ENCODE results near the gene RGS7.

DNA sequence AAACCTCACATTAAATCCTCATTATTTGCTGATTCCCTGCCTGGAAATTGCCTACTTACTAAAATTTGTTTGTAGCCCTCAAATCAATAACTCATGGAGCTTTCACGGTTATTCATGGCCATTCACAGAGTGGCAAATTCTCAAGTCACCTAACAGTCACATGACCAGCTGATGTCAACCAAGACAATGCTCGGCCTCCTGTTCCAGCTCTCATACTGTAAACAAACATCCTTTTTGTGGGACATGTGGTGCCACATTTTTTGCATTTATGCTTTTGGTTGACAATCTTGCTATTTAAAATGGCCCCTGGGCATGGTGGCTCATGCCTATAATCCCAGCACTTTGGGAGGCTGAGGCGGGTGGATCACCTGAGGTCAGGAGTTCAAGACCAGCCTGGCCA is 473.5 kb downstream of the RGS7 start:
- TF ChIP-seq, protein P1, sequence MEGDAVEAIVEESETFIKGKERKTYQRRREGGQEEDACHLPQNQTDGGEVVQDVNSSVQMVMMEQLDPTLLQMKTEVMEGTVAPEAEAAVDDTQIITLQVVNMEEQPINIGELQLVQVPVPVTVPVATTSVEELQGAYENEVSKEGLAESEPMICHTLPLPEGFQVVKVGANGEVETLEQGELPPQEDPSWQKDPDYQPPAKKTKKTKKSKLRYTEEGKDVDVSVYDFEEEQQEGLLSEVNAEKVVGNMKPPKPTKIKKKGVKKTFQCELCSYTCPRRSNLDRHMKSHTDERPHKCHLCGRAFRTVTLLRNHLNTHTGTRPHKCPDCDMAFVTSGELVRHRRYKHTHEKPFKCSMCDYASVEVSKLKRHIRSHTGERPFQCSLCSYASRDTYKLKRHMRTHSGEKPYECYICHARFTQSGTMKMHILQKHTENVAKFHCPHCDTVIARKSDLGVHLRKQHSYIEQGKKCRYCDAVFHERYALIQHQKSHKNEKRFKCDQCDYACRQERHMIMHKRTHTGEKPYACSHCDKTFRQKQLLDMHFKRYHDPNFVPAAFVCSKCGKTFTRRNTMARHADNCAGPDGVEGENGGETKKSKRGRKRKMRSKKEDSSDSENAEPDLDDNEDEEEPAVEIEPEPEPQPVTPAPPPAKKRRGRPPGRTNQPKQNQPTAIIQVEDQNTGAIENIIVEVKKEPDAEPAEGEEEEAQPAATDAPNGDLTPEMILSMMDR (IDR thresholded peaks at IDR 0.05 in 4 of 5, conservative IDR thresholded peaks at IDR 0.05 in 1 of 5): no peak
- no peak for TF ChIP-seq POLR2A (IDR thresholded peaks at IDR 0.05)
